Measurements from ENCODE around the gene SNX11.

Gene SNX11

DNA sequence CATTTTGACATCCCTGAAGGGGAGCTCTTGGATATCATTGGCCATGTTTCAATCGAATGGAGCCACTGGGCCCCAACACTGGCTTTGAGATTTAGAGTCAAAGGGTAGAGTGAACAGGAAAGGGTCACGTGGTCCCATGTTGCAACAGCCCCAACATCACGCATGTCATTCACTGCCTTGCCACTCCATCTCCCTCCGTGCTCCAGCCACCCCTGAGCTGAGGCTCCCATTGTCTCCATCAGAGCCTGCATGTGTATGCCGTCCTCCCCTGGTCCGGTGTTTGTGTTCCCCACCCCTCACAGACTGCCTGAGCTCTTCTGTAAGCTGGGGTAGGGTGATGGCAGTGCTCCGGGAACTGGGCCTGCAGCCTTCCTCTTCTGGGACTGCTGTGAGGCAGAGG, 47.3 kb upstream of the SNX11 start:
- Histone ChIP-seq H3F3A (ENCODE audit: insufficient read depth, low read length) (no peaks in the 10 kb centered on the region), H3K9me2 (ENCODE audit: low read depth, low read length) (no peaks in the 10 kb centered on the region)

DNA sequence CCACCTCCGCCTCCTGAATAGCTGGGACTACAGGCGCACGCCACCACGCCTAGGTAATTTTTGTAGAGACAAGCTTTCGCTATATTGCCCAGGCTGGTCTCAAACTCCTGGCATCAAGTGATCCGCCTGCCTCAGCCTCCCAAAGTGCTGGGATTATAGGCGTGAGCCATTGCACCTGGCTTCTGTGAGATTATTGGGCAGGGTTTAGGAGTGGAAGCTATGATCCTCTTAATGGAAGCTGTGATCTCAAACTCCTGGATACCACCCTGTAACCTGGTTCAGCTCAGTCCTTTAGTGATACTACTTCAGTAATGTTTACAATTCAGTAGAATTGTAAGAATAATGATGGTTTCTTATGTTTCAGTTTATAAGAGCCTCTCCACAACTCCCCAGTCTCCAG, 45.3 kb upstream of the SNX11 start:
- H3K79me2 ChIP-seq (ENCODE audit: insufficient read depth, low read length) = no peaks in the 10 kb centered on the region
- H3K9me3 ChIP-seq (ENCODE audit: low read length) = no peaks in the 10 kb centered on the region
- no peaks in the 10 kb centered on the region for H4K20me1 ChIP-seq (ENCODE audit: insufficient read depth, low read length)
- no peak overlapping the region for H3K27ac ChIP-seq (ENCODE audit: low read depth, low read length, poor library complexity, severe bottlenecking)
- TF ChIP-seq, protein P1, sequence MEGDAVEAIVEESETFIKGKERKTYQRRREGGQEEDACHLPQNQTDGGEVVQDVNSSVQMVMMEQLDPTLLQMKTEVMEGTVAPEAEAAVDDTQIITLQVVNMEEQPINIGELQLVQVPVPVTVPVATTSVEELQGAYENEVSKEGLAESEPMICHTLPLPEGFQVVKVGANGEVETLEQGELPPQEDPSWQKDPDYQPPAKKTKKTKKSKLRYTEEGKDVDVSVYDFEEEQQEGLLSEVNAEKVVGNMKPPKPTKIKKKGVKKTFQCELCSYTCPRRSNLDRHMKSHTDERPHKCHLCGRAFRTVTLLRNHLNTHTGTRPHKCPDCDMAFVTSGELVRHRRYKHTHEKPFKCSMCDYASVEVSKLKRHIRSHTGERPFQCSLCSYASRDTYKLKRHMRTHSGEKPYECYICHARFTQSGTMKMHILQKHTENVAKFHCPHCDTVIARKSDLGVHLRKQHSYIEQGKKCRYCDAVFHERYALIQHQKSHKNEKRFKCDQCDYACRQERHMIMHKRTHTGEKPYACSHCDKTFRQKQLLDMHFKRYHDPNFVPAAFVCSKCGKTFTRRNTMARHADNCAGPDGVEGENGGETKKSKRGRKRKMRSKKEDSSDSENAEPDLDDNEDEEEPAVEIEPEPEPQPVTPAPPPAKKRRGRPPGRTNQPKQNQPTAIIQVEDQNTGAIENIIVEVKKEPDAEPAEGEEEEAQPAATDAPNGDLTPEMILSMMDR (IDR thresholded peaks at IDR 0.05; ENCODE audit: low read length) = no peak
- TF ChIP-seq EZH2 (IDR thresholded peaks at IDR 0.05; ENCODE audit: borderline replicate concordance, low read length) = no peak
- no peak overlapping the region for H3K9ac ChIP-seq (ENCODE audit: low read length)
- H3K4me1 ChIP-seq (ENCODE audit: insufficient read depth, low read length, severe bottlenecking) = no peaks in the 10 kb centered on the region
- no peak overlapping the region for H3K4me2 ChIP-seq (ENCODE audit: low read length)
- no peaks in the 10 kb centered on the region for H3F3A ChIP-seq (ENCODE audit: insufficient read depth, low read length)
- no peak overlapping the region for H3K4me3 ChIP-seq (ENCODE audit: low read depth, low read length, poor library complexity, severe bottlenecking)
- H2AFZ ChIP-seq (ENCODE audit: low read length) = no peak overlapping the region
- no peaks in the 10 kb centered on the region for H3K27me3 ChIP-seq (ENCODE audit: insufficient read depth, low read length)
- H3K9me2 ChIP-seq (ENCODE audit: low read depth, low read length) = no peaks in the 10 kb centered on the region
- peaks cover 91% of the 10 kb centered on the region for H3K36me3 ChIP-seq (ENCODE audit: insufficient read depth, low read length)

More for the DNA sequence above, 47.3 kb upstream of the SNX11 start:
- no peak overlapping the region for H3K4me2 ChIP-seq (ENCODE audit: low read length)
- H2AFZ ChIP-seq (ENCODE audit: low read length) = no peak overlapping the region
- H3K27ac ChIP-seq (ENCODE audit: low read depth, low read length, poor library complexity, severe bottlenecking) = no peak overlapping the region
- H3K4me3 ChIP-seq (ENCODE audit: low read depth, low read length, poor library complexity, severe bottlenecking) = no peak overlapping the region
- peaks cover 11% of the 10 kb centered on the region for H3K4me1 ChIP-seq (ENCODE audit: insufficient read depth, low read length, severe bottlenecking)
- H3K9ac ChIP-seq (ENCODE audit: low read length) = no peak overlapping the region
- H3K79me2 ChIP-seq (ENCODE audit: insufficient read depth, low read length) = no peaks in the 10 kb centered on the region
- H4K20me1 ChIP-seq (ENCODE audit: insufficient read depth, low read length) = no peaks in the 10 kb centered on the region
- no peaks in the 10 kb centered on the region for H3K27me3 ChIP-seq (ENCODE audit: insufficient read depth, low read length)
- TF ChIP-seq EZH2 (IDR thresholded peaks at IDR 0.05; ENCODE audit: borderline replicate concordance, low read length) = no peak
- TF ChIP-seq, protein P1 (IDR thresholded peaks at IDR 0.05; ENCODE audit: low read length) = no peak
- no peaks in the 10 kb centered on the region for H3K9me3 ChIP-seq (ENCODE audit: low read length)
- peaks cover 91% of the 10 kb centered on the region for H3K36me3 ChIP-seq (ENCODE audit: insufficient read depth, low read length)

DNA sequence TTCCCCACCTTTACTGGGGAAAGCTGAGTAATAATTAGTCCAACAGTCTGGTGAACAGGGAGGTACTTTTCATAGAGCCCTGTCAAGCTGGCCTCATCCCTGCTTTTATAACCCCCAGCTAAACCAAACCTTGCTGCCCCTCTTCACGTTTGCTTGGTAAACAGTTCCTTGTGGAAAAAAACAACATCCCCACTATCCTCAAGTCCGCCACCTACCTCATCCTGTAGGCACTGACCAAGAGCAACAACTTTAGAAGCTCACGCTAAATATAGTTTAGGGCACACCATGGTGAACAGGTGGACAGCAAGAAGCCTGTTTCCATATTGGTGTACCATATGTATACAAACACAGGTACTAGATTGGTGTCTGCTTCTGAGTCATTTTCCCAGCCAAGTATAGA, 42.9 kb upstream of the SNX11 start:
- H3K4me1 ChIP-seq (ENCODE audit: insufficient read depth, low read length, severe bottlenecking) = no peaks in the 10 kb centered on the region
- H3K9me2 ChIP-seq (ENCODE audit: low read depth, low read length) = no peaks in the 10 kb centered on the region
- peaks cover 81% of the 10 kb centered on the region for H3K36me3 ChIP-seq (ENCODE audit: insufficient read depth, low read length)
- no peaks in the 10 kb centered on the region for H4K20me1 ChIP-seq (ENCODE audit: insufficient read depth, low read length)
- no peak for TF ChIP-seq EZH2 (IDR thresholded peaks at IDR 0.05; ENCODE audit: borderline replicate concordance, low read length)
- TF ChIP-seq, protein P1 (IDR thresholded peaks at IDR 0.05; ENCODE audit: low read length) = no peak
- no peaks in the 10 kb centered on the region for H3F3A ChIP-seq (ENCODE audit: insufficient read depth, low read length)
- H3K79me2 ChIP-seq (ENCODE audit: insufficient read depth, low read length) = no peaks in the 10 kb centered on the region
- no peak overlapping the region for H3K4me3 ChIP-seq (ENCODE audit: low read depth, low read length, poor library complexity, severe bottlenecking)
- H3K27ac ChIP-seq (ENCODE audit: low read depth, low read length, poor library complexity, severe bottlenecking) = no peak overlapping the region
- H3K9me3 ChIP-seq (ENCODE audit: low read length) = no peaks in the 10 kb centered on the region
- H3K9ac ChIP-seq (ENCODE audit: low read length) = no peak overlapping the region
- H2AFZ ChIP-seq (ENCODE audit: low read length) = no peak overlapping the region
- H3K4me2 ChIP-seq (ENCODE audit: low read length) = no peak overlapping the region
- no peaks in the 10 kb centered on the region for H3K27me3 ChIP-seq (ENCODE audit: insufficient read depth, low read length)

Data from OCI-LY1 (cell line).